Measurements from ENCODE around the gene TMEM212.

DNA sequence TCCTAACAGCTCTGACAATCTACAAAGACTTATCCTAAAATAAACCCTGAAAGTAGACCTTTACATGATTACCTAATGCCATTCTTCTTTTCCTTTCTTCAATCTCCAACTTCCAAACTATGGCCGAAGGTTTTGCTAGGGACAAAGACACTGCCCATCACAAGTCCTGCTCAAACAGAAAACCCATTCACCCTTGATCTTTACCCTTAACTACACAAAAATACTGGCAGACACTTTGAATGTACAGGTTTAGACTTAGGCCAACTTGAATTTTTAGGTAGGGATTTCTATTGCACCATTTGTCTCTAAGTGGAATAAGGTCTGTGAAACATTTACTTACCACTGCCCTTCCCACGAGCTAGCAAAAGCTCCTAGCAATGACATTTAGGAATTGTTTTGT, 64.6 kb downstream of the TMEM212 start:
- TF ChIP-seq, protein P1, sequence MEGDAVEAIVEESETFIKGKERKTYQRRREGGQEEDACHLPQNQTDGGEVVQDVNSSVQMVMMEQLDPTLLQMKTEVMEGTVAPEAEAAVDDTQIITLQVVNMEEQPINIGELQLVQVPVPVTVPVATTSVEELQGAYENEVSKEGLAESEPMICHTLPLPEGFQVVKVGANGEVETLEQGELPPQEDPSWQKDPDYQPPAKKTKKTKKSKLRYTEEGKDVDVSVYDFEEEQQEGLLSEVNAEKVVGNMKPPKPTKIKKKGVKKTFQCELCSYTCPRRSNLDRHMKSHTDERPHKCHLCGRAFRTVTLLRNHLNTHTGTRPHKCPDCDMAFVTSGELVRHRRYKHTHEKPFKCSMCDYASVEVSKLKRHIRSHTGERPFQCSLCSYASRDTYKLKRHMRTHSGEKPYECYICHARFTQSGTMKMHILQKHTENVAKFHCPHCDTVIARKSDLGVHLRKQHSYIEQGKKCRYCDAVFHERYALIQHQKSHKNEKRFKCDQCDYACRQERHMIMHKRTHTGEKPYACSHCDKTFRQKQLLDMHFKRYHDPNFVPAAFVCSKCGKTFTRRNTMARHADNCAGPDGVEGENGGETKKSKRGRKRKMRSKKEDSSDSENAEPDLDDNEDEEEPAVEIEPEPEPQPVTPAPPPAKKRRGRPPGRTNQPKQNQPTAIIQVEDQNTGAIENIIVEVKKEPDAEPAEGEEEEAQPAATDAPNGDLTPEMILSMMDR (optimal IDR thresholded peaks at IDR 0.05 in 1 of 3, IDR thresholded peaks at IDR 0.05 in 1 of 3, conservative IDR thresholded peaks at IDR 0.05 in 1 of 3; ENCODE audit: extremely low read depth in 1 of 3, insufficient read depth in 2 of 3, low read length in 3 of 3) = no peak
- no peak for TF ChIP-seq EZH2 (IDR thresholded peaks at IDR 0.05; ENCODE audit: low read length)
